Jurkat, Clone E6-1 (cell line): ENCODE data around the gene NPL.

ENCODE experiments used
- DNase-seq: peaks from one replicate; pipeline ENCODE4 v3.0.0-alpha.2; 2011; ENCODE audit warnings: low read depth, low spot score
- H3K4me3 ChIP-seq: 2 replicates; pipeline ENCODE4 v1.5.1; 2011; ENCODE audit warnings: mild to moderate bottlenecking, low read length, control low read depth, moderate library complexity

The NPL gene

DNA sequence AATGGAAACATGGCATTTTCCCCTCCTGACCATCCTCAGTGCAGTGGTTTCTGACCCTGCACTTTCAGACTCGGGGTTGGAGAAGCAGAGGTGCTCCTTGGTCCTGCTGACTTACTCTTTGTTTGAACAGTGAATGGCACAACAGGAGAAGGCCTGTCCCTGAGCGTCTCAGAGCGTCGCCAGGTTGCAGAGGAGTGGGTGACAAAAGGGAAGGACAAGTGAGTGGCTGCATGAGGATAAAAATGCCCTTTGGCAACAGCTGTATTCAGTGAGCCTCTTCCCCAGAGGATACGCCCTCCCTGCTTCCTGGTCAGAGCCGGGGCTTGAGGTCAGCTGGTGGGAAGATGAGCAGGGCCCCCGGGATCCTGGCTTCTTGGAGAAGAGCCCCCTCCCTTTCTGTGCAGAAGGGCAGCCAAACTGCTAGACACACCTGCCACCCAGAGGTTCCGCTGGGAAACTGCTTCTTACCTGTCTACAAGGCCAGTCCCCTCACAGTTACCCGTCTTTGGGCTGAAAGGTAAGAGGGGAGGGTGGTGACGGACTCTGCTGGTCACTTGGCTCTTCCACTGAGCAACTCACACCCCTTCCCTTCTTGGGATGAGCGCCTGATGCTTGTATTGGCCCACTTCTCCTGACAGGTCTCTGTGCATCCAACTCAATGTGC lies 16.6 kb downstream of the NPL start:
- no peak overlapping the region for H3K4me3 ChIP-seq
- no peak for DNase-seq

GRCh38 chr1:182807907-182808306 lies 18.3 kb downstream of the NPL start:
- DNase-seq: no peak

GRCh38 chr1:182809414-182809957 lies 19.9 kb downstream of the NPL start:
- DNase-seq: no peak
- H3K4me3 ChIP-seq: no peak overlapping the region

More at GRCh38 chr1:182807907-182808306, 18.3 kb downstream of the NPL start:
- no peak overlapping the region for H3K4me3 ChIP-seq

- H3K4me3 ChIP-seq: no peak overlapping the region
Observed at GRCh38 chr1:182811975-182812722, 22.6 kb downstream of the NPL start.

GRCh38 chr1:182816863-182817262 lies 27.3 kb downstream of the NPL start:
- DNase-seq: no peak
- H3K4me3 ChIP-seq: no peak overlapping the region

More at GRCh38 chr1:182811975-182812722, 22.6 kb downstream of the NPL start:
- DNase-seq: no peak

DNA sequence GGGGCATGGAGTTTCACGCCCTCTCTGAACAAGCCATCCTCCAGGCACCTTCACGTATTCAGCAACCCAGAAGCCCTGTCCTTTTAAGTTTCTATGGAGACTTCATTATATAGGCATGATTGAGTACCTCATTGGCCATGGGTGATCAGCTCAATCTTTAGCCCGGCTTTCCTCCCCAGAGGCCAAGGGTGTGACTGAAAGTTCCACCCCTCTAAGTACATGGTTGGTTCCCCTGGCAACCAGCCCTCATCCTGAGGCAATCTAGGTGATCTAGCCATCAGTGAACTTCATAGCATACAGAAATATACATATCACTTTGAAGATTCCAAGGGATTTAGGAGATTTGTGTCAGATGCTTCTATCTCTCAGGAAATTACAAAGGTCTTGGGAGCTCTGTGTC lies 28.2 kb downstream of the NPL start:
- DNase-seq: no peak
- no peak overlapping the region for H3K4me3 ChIP-seq

DNA sequence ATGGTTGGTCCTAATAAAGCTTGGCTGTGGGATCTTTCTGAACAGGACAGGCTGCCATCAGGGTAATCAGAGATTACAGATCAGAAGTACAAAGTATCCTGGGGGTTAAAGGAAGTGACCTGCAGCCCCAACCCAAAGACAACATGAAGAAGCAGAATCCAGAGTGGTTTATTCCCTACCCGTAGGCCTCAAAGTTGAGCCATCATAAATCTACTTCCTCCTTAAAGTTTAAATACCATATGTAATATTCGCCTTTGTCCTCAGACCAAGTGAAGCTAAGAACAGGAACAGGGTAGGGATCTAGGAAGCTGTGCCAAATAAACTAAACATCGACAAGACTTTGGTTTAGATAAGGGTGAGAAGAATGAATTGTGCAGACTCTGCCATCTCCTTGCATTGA lies 33.6 kb downstream of the NPL start:
- DNase-seq: no peak
- no peak overlapping the region for H3K4me3 ChIP-seq

DNA sequence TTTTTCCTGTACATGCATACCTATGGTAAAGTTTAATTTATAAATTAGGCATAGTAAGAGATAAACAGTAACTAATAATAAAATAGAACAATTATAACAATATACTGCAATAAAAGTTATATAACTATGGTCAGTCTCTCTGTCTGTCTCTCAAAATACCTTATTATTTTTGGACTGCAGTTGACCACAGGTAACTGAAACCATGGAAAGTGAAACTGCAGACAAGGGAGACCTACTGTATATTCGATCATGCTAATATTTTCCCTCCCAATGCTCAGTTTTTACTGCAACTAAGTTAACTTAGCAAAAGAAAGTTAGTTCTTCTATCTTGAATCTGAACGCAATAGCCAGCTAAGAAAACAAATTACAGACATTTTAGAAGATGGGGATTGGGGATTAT lies 37.3 kb downstream of the NPL start:
- no peak for DNase-seq
- H3K4me3 ChIP-seq: no peak overlapping the region

- H3K4me3 ChIP-seq: no peak overlapping the region
- no peak for DNase-seq
Observed at GRCh38 chr1:182829285-182829932, 39.8 kb downstream of the NPL start.

- no peak overlapping the region for H3K4me3 ChIP-seq
- no peak for DNase-seq
Observed at GRCh38 chr1:182833271-182833670, 43.7 kb downstream of the NPL start.

DNA sequence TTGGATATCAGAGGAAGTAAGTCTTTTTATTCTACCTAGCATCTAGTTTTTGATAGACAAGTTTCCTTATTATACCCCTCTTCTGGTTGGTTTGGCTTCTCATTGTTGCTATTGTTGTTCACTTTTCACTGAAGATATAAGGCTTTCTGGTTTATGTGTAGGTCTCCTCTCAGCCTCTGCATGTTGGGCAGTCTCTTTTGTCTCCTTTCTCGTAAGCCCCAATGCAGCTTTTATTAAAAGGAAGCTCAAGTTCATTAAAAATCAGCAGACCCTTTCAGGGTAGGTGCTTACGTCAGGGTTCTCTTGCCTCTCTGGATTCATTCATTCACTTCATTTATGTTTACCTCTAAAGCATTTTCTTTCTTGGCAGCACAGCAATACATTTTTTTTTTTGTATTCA lies 44.8 kb downstream of the NPL start:
- H3K4me3 ChIP-seq: no peak overlapping the region
- DNase-seq: no peak

DNA sequence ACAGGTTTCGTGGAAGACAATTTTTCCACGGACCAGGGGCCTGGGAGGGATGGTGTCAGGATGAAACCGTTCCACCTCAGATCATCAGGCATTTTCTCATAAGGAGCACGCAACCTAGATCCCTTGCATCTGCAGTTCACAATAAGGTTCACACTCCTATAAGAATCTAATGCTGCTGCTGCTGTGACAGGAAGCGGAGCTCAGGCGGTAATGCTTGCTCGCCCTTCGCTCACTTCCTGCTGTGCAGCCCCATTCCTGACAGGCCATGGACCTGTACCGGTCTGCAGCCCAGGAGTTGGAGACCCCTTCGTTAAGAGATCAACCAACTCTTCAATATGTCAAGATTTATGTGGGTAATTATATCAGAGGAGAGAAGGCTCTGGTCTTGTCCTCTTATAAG lies 46.2 kb downstream of the NPL start:
- no peak for DNase-seq
- H3K4me3 ChIP-seq: no peak overlapping the region

DNA sequence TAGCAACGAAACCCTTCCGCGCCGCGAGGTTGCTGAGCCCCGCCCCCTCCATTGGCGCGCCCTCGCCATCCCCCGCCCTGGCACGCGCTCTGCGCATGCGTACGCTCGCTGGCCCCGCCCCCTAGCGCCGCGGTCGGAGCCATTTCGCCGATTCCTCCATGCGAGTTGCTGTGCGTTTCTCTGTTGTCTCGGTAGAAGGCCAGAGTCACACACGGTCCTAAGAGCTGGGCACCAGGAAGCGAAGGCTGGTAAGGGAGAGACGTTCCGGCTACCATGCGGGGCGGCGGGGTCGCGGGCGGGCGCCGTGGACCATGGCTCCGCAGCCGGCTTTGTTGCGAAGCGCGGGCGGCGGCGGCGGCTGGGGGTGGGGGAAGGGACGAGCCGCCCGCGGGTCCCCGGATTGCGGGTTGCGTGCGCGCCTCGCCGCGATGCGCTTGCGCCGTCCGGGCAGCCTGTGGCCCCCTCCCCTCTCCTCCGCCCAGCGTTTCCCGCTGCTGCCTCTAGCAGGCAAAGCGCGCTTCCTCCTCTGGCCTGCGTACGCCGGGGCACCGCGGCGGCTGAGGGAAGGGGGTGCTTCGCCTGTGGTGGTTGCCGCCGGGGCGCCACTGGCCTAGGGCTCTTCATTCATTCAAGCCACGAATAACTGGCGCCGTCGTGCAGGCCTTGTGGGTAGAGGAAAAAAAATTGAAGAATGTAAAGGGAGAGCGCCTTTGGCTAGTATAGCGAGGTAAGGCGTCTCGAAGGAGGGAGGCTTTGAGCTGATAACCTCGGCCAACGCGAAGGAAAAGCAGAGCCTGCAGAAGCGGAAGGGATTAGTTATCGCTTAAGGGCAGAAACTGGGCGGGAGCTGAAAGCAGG lies 49.9 kb downstream of the NPL start, which contains the start of gene DHX9:
TSS of gene DHX9 (plus strand) at position 139 of the 858 bp plus-strand sequence. CDS start 3,220 bp downstream, outside the sequence.
- DNase-seq: peak; percentile 85
- peak within 1 kb of the TSS; percentile 98 for H3K4me3 ChIP-seq

DNA sequence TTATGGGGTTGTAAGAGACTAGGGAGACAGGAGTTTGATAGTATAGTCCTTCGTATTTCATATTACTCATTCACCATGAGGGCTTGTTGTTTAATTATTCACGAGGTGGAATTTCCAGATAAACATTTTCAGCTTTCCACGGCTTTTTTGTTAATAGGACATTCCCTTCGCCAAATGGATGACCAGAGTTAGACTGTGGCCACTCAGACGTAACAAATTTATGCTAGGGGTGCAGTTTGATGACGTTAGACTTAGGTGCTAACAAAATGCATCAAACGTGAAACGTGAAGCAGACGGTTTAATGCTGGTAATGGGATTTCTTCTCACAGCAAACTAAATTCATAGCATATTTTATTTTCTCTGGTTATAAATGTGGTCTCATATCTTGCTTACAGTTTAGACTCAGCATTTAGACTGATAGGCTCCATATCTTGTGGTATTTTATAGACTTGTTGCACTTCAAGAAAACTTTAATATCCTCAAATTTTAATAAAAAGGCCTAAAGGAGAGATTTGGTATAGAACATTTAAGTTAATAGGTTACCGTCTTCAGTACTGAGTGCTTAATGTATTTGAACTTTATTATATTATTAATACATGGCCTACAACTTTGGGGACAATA lies 51.9 kb downstream of the NPL start:
- no peak for DNase-seq
- no peak overlapping the region for H3K4me3 ChIP-seq

- DNase-seq: no peak
- no peak overlapping the region for H3K4me3 ChIP-seq
Observed at GRCh38 chr1:182842265-182842664, 52.7 kb downstream of the NPL start.

DNA sequence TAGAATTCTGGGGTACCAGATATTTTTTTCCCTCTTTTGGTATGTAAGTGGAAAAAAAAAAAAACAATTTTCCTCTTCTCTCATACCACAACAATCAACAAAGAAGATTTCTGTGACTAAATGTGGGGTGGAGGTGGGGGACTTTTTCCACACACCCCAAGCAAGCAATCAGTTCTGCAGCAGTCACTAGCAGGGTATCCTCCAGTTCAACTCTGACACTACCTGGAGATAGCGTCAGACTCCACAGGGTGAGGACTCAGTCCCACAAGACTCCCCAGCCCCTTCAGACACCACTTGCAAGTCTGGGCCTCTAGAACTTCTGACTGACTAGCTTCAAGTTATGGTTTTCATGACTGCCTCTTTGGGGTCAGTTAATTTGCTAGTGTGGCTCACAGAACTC lies 55.8 kb downstream of the NPL start:
- H3K4me3 ChIP-seq: no peak overlapping the region
- no peak for DNase-seq

DNA sequence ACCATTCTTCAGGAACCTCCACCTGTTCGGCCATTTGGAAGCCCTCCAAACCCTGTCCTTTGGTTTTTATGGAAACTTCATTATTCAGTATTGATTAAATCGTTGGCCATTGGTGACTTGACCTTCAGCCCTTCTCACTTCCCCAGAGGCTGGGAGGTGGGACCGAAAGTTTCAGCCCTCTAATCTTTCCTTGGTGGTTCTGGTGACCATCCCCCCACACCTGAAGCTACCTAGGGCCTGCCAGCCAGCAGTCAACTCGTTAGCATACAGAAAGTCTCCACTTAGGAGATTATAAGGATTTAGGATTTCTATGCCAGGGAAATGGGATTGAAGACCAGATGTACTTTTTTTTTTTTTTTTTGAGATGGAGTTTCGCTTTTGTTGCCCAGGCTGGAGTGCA lies 56.3 kb downstream of the NPL start:
- DNase-seq: no peak
- H3K4me3 ChIP-seq: no peak overlapping the region

DNA sequence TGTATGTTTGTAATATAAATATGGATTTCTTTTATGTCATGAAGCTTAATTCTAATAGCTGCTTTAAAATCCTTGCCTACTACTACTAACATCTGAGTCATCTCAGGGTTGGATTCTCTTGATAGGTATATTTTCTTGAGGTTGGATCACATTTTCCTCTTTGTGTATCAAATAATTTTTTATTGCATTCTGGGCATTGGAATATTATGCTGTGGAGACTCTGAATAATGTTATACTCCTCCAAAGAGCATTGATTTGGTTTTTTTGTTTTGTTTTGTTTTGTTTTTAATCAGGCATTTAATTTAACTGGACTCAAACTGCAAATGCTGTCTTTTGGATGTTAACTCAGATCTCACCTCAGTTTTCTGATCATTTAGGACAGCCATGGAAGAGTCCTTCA lies 57.5 kb downstream of the NPL start:
- DNase-seq: no peak
- no peak overlapping the region for H3K4me3 ChIP-seq

DNA sequence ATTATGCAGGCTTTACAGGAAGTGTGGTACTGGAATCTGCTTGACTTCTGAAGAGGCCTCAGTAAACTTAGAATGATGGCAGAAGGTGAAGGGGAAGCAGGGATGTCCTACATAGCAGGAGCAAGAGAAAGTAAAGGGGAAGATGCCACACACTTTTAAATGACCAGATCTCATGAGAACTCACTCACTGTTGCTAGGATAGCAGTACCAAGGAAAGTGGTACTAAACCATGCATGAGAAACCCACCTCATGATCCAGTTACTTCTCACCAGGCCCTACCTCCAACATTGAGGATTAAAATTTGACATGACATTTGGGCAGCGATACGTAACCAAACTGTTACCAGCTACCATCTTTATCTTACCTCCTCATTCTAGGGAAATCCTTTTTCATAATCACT lies 59.2 kb downstream of the NPL start:
- H3K4me3 ChIP-seq: no peak overlapping the region
- no peak for DNase-seq
